ENCODE data around the gene HEG1. TPM values are rescaled to one million over a fixed set of nuclear protein-coding genes. Genes with fewer than 3 reads are reported as not detected.

HEG1 gene
- total and polyA plus RNA-seq, 2 of the 4 experiments (the other 2 are of a cell fraction), result 25.6 to 43.4 TPM

DNA sequence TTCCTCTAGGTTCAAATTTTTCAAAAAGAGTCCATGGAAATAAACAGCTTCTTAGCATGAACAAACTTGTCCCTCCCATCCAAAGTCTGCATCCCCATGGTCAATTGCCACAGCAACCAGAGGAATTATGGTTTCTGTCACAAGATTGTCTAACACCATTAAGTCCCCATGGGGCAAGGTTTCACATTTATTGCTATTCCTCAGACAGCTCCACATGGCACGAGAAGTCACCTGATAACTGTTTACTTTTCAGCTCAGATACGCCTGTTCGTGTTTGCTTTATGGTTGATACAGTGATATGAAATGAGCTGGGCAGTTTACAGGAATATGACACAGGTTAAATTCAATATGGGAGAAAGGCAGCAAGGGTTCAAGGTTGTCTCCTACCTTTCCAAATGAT, 83.3 kb downstream of the HEG1 start:
- no peak for DNase-seq
- Histone ChIP-seq H3K27ac (ENCODE audit: insufficient read depth, low read length) (no peak overlapping the region), H2BK5ac (ENCODE audit: low read depth, low read length, poor library complexity, severe bottlenecking) (no peak overlapping the region), H2BK20ac (ENCODE audit: low read depth, low read length) (no peak overlapping the region), H4K8ac (ENCODE audit: low read depth in 2 of 2, low read length in 2 of 2) (no peak overlapping the region), H2BK15ac (ENCODE audit: low read depth, low read length) (no peak overlapping the region), H3K27me3 (ENCODE audit: control insufficient read depth, insufficient read depth, low read length) (no peaks in the 10 kb centered on the region), H4K20me1 (ENCODE audit: insufficient read depth, low read length) (no peaks in the 10 kb centered on the region), H3K9ac (ENCODE audit: low read depth, low read length) (no peak overlapping the region), H3K4me2 (ENCODE audit: low read depth, low read length) (no peak overlapping the region), H4K91ac (ENCODE audit: insufficient read depth, low read depth, low read length) (no peak overlapping the region), H3K4me3 (ENCODE audit: insufficient read depth, low read depth, low read length) (no peak overlapping the region), H3K36me3 (ENCODE audit: control insufficient read depth, insufficient read depth, low read length) (peaks cover 68% of the 10 kb centered on the region), H2AFZ (replicated peaks; ENCODE audit: low read length, poor library complexity) (no peak overlapping the region), H3K23ac (ENCODE audit: low read depth, low read length) (peak overlapping the region; percentile 8; the same call in 1 of the 2 replicates), H3K56ac (ENCODE audit: extremely low read depth, insufficient read depth, low read length) (no peak overlapping the region), H2AK9ac (replicated peaks; ENCODE audit: low read depth, low read length, poor library complexity) (no peak overlapping the region), H2AK5ac (ENCODE audit: low read depth, low read length) (no peak overlapping the region), H3K4me1 (ENCODE audit: control insufficient read depth, insufficient read depth, low read length) (no peaks in the 10 kb centered on the region; the same call in 1 of the 2 replicates), H3K9me3 (ENCODE audit: control insufficient read depth, insufficient read depth, low read length) (no peaks in the 10 kb centered on the region), H2BK120ac (ENCODE audit: low read depth, low read length) (no peak overlapping the region), H4K5ac (ENCODE audit: low read depth, low read length) (no peak overlapping the region), H3K4ac (ENCODE audit: low read depth, low read length) (no peak overlapping the region), H3K18ac (ENCODE audit: low read depth, low read length) (no peak overlapping the region), H3K79me1 (ENCODE audit: low read depth in 1 of 2, low read length in 2 of 2) (peaks cover 3% of the 10 kb centered on the region in 2 experiments; a peak in 1 of 4 replicates), H3K9me1 (ENCODE audit: insufficient read depth, low read length) (peaks cover 11% of the 10 kb centered on the region), H3K14ac (replicated peaks; ENCODE audit: low read depth, low read length) (no peak overlapping the region)
- intact Hi-C loops (cut with micrococcal nuclease), result no loop called here
- ChIA-PET CTCF (interaction anchor here (0.7 kb wide), 1 partner anchor 284 kb away, joined by 3 read pairs; no protein-coding TSS in a partner anchor), POLR2A (ENCODE audit: unreplicated experiment) (no interaction called here)
- no TSS peak for BruUV-seq (replicated peaks)
- WGBS, 2 experiments (ENCODE audit: extremely low coverage in 2 of 2, insufficient read length in 1 of 2), result no CpG with 5 or more reads among the region's 3 CpGs
- in situ Hi-C loops (cut with MboI; ENCODE audit: low sequenced_read_pairs), result no loop called here
- ATAC-seq (ENCODE audit: low read depth), result no peak
- dilution Hi-C loops (cut with HindIII; ENCODE audit: low sequenced_read_pairs, unreplicated experiment), result no loop called here
- TF ChIP-seq POLR2A (IDR thresholded peaks at IDR 0.05; ENCODE audit: low read depth, low read length) (no peak), SMC3 (IDR thresholded peaks at IDR 0.05; ENCODE audit: low read depth, low read length) (no peak), USF2 (IDR thresholded peaks at IDR 0.05; ENCODE audit: low read depth, low read length) (no peak), NFE2L2 (IDR thresholded peaks at IDR 0.05; ENCODE audit: low read depth, low read length) (no peak), RFX5 (IDR thresholded peaks at IDR 0.05; ENCODE audit: low read depth, low read length) (no peak), MXI1 (IDR thresholded peaks at IDR 0.05; ENCODE audit: borderline replicate concordance, low read depth, low read length) (no peak), RCOR1 (IDR thresholded peaks at IDR 0.05; ENCODE audit: insufficient replicate concordance, low read length) (no peak), CEBPB (IDR thresholded peaks at IDR 0.05; ENCODE audit: low read depth, low read length) (no peak), BHLHE40 (IDR thresholded peaks at IDR 0.05; ENCODE audit: low read depth, low read length) (no peak), RAD21 (IDR thresholded peaks at IDR 0.05; ENCODE audit: low read length) (no peak)
